Muscle of arm (tissue), 12 donors: ENCODE data around the gene NTM. TPM values are rescaled to one million over a fixed set of nuclear protein-coding genes. Genes with fewer than 3 reads are reported as not detected.
"Not testable (repeated sequence)": the region's sequence is repeated elsewhere in the genome, so short reads cannot be mapped to it uniquely, and the experiment has no call there.

Experiments used
- DNase-seq: peaks from one replicate; pipeline ENCODE4 v3.0.0-alpha.2; 2013
- polyA plus RNA-seq, 12 donors: library from polyadenylated mRNA; unstranded; fragments of 120-200 nt; gene quantifications; one replicate each; pipeline ENCODE4 v1.2.1, GENCODE V29; 2013; ENCODE audit not compliant: insufficient read length in 12 of 12

NTM gene
- polyA plus RNA-seq, 12 donors, result 9.6 to 40.9 (median 22.3) TPM; not detected in 1

- DNase-seq, result no peak
Observed at GRCh38 chr11:132043714-132044113, 673.3 kb downstream of the NTM start.

DNA sequence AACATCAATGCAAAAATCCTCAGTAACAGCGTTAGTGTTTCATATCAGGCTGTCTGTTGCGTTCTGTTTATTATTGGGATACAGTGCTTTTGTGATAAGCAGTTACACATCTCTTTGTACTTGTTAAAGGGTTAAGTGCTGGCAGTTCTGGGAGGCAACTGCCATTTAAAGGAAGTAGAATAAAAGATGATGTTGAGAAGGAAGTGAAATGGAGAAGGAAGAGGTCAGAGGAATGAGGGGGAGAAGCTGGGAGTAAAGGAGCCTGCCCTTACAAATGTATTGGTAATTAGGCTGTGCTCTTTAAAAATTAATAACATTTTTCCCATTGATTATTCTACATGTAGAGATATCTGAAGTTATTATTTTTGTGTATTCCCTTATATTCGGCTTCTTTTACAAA lies 674.7 kb downstream of the NTM start:
- no peak for DNase-seq

DNA sequence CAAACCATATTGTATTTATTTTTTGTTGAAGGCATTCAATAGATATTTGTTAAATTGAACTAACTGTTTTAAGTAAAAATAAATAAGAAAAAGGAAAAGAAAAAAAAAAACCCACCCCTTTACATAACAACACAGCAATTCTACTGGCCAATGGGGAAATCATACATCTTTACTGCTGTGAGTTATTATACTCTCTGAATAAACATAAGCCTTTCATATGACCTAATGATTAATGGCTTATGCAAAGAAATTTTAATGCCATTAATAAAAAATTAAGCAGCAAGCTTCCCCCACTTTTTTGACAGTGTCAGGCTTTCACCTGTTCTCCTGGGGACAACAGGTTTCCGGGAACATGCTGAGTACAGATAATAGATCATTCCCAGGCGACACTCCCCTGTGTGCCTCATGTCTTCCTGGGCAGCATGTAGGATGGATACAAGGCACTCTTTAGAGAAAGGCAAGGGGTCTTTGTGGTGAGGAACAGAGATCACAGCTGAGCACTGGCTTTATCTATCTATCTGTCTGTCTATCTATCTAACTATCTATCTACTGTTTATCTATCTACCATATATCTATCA lies 676.0 kb downstream of the NTM start:
- no peak for DNase-seq

DNA sequence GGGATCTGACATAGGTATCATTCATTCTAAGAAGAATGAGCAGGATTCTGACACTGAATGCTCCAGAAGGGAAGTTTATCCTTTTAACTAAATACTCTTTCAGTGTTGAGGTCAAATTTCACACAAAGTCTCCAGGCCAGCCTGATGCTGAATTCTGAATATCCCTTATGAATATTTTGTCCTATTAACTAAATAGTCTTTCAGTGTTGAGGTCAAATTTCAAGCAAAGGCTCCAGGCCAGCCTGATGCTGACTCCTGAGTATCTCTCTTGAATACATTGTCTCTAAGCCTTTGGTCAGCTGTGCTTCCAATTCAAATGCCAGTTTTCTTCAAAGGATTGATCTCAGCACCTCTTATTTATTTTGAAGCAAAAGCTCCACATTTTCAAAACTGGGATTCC lies 676.8 kb downstream of the NTM start:
- DNase-seq, result no peak

DNA sequence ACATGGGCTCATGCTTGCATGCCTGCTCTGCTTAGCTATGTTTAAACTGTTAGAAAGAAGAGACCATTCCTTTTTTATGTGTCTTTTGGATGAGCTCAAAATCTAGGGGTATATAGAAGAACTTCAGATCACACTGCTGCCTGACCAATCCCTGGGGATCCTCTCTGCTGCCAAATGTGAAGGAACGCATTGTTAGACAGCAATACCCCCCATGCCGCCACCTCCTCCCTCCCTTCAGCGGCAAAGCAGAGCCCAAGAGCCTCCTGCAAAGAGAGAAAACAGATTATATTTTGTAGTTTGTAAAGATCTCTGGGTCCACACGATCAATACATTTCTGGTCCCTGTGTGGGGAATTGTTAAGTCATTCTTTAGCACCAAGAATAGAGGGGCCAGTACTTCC lies 677.6 kb downstream of the NTM start:
- DNase-seq, result no peak

DNA sequence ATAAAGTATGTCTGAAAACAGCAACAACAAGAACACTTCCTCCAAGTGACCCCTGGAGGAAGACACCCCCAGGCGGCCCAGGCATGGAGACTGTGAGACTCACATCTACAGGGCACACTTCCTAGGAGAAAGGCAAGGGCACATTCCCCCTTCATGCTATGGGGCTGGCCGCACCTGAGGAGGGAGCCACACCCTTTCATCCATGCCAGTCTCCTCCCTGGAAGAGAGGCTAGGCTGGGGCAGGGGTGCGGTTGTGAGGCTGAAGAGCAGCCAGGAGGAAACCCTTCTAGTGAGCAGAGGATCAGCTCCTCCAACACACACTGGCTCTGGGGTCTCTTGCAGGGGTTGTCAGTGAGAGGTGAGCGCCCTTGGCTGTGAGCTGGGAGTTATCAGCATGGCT lies 678.8 kb downstream of the NTM start:
- DNase-seq, result no peak

DNA sequence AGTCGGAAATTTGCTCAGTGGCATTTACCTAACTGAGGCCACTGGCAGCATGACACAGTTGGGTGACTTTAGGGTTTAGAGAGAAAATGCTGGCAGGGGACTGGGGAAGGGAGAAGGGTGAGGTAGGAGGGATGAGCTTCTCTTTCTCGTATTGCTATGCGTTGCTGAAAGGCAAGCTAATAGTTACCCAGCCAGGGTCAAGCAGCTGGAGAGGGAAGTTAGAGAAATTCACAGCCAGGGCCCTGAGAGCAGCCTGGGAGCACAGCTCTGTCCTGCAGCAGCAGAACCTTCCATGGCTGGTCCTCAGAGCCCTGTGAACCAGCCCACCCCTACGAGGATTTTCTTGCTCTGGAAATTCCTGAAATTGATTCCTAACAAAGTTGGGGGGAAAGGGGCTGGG lies 679.6 kb downstream of the NTM start:
- no peak for DNase-seq

DNA sequence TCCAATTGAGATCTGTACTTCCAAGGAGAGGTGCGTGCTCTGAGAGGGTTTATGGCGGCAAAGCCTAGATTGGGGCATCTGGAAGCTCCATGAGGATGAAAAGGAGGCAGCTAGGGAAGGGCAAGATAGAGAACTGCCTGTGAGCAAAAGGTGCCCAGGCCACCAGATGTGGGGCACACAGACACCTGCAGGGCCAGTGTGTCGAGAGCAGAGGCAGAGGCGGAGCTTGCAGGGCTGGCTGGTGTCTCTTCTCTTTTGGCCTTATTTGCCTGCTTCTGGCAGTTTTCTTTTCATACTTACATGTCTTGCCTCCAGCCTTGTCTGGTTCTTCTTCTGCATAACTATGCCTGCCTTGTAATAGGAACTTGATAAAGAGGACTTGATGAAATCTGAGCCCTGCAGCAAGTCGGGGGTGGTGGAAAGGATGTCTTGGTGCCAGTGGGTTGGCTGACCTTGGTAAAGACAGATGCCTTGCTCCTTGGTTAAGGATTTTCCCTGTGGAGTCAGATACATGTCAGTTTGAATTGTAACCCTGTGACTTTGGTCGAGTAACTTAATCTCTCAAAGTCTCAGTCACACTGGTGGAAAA lies 680.3 kb downstream of the NTM start:
- DNase-seq, result no peak

DNA sequence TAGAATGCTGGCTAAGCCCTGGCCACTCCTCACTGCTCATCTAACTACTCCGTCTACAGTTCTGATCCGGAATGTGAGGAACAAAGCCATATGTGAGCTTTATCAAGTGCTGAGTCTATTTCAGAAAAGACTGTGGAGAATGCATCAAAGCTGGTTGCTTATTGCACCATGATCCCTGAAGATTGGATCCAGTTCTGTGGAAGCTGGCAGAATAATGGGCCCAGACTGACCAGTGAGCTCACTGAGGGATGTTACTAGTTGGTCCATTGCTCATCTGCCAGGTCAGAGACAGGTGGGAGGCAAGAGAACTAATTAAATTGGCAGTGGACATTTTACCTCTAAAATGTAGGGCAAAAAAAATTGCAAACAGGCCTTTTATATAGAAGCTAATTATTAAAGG lies 681.3 kb downstream of the NTM start:
- DNase-seq, result no peak

GRCh38 chr11:132052342-132052741 lies 681.9 kb downstream of the NTM start:
- no peak for DNase-seq

DNA sequence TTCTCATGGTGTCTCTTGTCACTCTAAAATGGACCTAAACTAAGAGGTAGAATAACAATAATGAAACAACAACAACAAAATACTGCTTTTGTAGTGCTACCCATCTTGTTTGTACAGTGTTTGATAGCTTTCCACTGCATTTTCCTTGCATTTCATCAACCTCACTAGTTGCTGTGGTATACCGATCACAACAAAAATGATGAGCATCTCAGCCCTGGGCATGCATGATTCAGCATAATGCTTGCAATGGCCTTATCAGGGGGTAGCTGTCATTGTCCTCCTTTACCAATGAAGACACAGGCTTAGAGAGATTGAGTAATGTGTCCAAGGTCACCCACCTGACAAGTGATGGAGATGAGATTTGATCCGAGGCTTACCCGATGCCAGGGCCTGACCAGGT lies 682.5 kb downstream of the NTM start:
- DNase-seq, result no peak

- no peak for DNase-seq
Observed at GRCh38 chr11:132054822-132055221, 684.4 kb downstream of the NTM start.

GRCh38 chr11:132055296-132055695 lies 684.9 kb downstream of the NTM start:
- no peak for DNase-seq

DNA sequence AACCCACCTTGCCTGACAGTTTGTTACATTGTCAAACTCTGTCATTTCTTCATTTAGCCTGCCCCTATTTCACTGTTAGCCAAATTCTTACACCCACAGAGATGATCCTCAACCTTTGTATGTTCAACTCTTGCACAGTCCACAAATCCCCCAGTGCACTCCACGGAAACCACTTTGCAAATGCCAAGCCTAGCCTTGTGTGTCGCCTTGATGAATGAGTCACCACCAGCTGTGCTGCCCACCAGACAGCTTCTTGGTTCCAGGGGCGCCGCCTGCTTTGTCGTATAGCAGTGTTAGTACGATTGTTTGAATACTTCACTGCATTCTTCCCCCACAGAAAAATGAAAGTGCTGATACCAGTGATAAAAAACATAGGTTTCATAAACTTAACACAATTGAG lies 686.3 kb downstream of the NTM start:
- DNase-seq, result no peak

DNA sequence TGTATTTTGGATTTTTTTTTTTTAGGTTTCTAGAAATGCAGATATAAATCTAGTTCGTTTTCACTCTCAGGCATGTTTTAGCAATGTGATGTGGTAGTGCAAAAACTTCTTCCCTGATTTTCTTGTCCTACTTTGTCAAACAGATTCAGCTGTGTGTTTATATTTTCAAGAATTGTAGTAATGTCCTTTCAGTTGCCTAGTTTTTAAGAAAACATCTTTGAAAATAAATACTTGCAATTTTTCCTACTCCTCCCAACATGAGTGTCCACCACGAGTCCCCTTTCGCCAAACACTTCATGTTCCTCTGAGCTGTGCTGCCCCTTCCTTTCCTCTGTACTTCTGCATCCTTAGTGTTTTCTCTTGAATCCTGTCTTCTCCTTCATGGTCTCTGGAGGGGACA lies 686.9 kb downstream of the NTM start:
- DNase-seq, result no peak

GRCh38 chr11:132058211-132058772 lies 687.9 kb downstream of the NTM start:
- DNase-seq, result no peak

- DNase-seq, result no peak
Observed at GRCh38 chr11:132060567-132060966, 690.2 kb downstream of the NTM start.

GRCh38 chr11:132062031-132062430 lies 691.6 kb downstream of the NTM start:
- no peak for DNase-seq

GRCh38 chr11:132062541-132062940 lies 692.1 kb downstream of the NTM start:
- DNase-seq, result no peak

- no peak for DNase-seq
Observed at GRCh38 chr11:132064987-132065620, 694.7 kb downstream of the NTM start.

DNA sequence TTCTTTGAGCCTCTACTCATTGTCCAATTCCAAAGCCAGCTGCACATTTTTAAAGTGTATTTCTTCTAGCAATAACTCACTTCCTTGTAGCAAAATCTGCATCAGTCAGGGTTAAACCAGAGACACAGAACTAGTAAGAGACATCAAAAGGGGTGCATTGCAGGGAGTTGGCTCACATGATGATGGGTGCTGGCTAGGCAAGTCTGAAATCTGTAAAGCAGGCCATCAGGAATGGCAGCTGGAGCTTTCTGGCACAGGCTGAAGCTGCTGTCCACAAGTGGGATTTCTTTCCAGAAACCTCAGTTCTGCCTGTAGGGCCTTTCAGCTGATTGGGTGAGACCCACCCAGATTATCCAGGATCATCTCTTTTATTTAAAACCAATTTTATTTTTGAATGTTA lies 698.1 kb downstream of the NTM start:
- DNase-seq, result no peak

- DNase-seq, result not testable (repeated sequence)
Observed at GRCh38 chr11:132069593-132069992, 699.2 kb downstream of the NTM start.

DNA sequence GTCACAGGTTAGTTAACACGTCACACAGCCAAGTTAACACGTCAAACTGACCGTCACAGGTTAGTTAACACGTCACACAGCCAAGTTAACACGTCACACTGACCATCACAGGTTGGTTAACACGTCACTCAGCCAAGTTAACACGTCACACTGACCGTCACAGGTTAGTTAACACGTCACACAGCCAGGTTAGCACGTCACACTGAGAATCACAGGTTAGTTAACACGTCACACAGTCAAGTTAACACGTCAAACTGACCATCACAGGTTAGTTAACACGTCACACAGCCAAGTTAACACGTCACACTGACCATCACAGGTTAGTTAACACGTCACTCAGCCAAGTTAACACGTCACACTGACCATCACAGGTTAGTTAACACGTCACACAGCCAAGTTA lies 700.5 kb downstream of the NTM start:
- not testable (repeated sequence) for DNase-seq
